Colon (tissue), 2 donors: Measurements from ENCODE around the gene SPRN.
"Not testable (repeated sequence)": the region's sequence is repeated elsewhere in the genome, so short reads cannot be mapped to it uniquely, and the experiment has no call there.

Source experiments
- FAIRE-seq: peaks from 2 replicates; lab custom pipeline; 2012; peaks lifted over from hg19 to GRCh38; lab: Jason Lieb, UNC
- donor health status: control.
- donor health status: control.

Gene SPRN

GRCh38 chr10:133386951-133387350 lies 37.5 kb downstream of the SPRN start:
- FAIRE-seq = not testable (repeated sequence)

- no peak for FAIRE-seq
Observed at GRCh38 chr10:133385214-133385613, 39.2 kb downstream of the SPRN start.

- FAIRE-seq = no peak
Observed at GRCh38 chr10:133384071-133384470, 40.4 kb downstream of the SPRN start.

GRCh38 chr10:133383551-133383950 lies 40.9 kb downstream of the SPRN start:
- FAIRE-seq = no peak

- FAIRE-seq = no peak
Observed at GRCh38 chr10:133381036-133381435, 43.4 kb downstream of the SPRN start.

DNA sequence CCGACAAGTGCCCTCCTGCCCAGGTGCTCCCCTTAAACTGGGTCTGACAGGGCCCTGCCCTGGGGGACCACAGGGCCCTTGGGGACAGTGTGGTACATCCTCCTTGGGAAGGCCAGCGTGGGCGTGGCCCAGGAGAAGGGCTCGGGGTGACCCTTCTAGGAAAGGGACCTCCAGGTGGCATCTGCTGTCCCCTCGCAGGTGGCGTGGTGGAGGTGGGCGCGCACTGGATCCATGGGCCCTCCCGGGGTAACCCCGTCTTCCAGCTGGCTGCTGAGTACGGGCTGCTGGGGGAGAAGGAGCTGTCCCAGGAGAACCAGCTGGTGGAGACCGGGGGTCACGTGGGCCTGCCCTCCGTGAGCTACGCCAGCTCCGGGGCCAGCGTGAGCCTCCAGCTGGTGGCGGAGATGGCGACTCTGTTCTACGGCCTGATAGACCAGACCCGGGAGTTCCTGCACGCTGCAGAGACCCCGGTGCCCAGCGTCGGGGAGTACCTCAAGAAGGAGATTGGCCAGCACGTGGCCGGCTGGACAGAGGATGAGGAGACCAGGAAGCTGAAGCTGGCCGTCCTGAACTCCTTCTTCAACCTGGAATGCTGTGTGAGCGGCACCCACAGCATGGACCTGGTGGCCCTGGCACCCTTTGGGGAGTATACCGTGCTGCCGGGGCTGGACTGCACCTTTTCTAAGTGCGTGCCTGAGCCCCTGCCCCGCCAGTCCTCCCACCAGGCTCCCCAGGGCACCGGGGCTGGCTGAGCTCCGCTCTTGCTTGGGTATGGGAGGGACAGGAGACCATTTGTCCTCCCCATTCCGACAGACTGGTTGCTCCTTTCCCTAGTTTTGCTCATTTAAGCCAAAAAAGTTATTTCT lies 44.4 kb downstream of the SPRN start:
- FAIRE-seq = no peak

DNA sequence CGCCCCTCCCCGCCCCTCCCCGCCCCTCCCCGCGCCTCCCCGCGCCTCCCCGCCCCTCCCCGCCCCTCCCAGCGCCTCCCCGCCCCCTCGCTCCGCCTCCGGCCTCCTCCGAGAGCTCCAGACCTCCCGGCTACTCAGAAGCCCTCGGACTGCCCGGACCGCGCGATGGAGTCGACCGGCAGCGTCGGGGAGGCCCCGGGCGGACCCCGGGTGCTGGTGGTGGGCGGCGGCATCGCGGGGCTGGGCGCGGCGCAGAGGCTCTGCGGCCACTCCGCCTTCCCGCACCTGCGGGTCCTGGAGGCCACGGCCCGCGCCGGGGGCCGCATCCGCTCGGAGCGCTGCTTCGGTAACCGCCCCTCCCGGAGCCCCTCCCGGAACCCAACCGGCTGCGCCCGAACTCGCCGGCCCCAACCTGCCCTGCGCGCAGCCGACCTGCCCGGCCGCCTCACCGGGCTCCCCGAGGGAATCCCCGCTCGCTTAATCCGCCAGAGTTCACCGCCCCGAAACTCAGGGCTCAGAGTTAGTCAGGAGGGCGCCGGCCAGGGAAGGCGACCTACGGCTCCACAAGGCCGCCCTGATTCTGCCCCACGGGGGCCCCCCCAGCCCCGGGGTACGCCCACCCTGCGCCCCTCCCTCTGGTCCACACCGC lies 45.1 kb downstream of the SPRN start, which contains the start of gene PAOX:
TSS of gene PAOX (plus strand) at position 111 of the 649 bp plus-strand sequence. CDS start at position 166, 55 bp downstream.
- no peak for FAIRE-seq

GRCh38 chr10:133378251-133379096 lies 46.0 kb downstream of the SPRN start:
- FAIRE-seq = no peak

DNA sequence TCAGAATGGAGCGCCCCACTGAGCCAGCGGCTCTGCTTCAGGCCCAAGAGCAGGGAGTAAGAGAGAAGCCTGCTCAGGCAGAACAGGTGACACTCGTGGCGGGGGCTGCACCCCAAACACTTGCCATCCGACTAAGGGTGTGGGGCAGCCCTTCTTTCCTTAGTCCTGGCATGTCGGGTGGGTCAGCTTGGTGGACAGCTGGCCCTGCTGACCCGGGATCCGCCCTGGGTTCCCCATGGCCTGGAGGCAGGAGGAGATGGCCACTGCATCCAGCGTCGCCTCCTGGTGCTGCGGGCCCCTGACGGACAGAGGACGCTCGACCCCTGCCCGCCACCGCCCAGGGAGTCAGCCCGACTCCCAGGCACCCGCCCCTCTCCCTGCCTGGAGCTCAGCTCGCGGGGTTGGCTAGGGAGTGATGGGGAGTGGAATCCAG lies 46.6 kb downstream of the SPRN start:
- FAIRE-seq = no peak

- no peak for FAIRE-seq
Observed at GRCh38 chr10:133377025-133377817, 47.2 kb downstream of the SPRN start.

GRCh38 chr10:133376183-133376582 lies 48.2 kb downstream of the SPRN start:
- not testable (repeated sequence) for FAIRE-seq

- FAIRE-seq = no peak
Observed at GRCh38 chr10:133375357-133376115, 48.9 kb downstream of the SPRN start.

DNA sequence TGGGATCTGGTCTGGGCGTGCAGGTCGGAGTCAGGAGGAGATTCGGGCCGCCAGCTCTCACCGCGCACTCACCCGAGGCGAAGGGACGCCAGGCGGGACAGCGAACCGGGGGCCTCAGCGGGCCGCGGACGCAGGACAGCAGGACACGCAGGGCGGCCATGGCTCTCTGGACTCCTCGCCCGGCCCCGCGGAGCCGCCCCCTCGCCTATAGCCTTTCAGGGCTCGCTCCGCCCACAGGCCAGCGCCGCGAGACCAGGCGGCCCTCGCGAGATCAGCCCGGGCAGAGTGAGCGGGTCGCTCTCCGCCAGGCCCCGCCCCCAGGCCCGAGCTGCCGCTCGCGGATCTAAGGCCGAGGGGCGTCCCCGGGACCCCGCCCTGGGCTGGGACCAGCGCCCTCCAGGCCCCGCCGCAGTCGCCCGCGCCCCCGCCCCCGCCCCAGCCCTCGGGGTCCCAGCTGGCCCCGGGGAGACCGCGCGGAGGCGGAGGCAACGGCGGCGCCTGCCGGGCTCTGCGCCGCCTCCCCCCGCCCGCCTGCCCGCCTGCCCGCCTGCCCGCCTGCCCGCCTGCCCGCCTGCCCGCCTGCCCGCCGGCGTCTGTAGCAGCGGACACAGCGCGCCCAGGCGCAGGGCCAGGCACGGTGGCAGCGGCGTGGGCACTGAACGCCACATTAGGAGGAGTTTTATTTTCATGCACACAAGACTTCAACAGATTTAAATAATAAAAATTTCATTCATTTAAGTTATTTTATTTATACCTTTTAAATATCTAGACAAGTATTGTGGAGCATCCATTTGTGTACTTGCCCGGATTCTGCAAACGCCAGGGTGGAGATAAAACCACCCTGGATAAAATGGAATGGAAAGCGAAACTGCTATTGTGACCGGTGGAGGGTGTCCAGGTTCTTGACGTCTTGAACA lies 51.0 kb downstream of the SPRN start, which contains the start of gene ECHS1:
TSS of gene ECHS1 (minus strand) at position 181 of the 917 bp plus-strand sequence. CDS start at position 160, 21 bp downstream.
- FAIRE-seq = peak; percentile 61

- FAIRE-seq = no peak
Observed at GRCh38 chr10:133372507-133372906, 51.9 kb downstream of the SPRN start.
